ENCODE measurements around the gene IPO4. TPM values are rescaled to one million over a fixed set of nuclear protein-coding genes. Genes with fewer than 3 reads are reported as not detected.

IPO4 gene
- total and polyA plus RNA-seq, 2 experiments from 2014 or later, result 34.2 to 105 TPM

GRCh38 chr14:24167469-24168114 lies 21.0 kb downstream of the IPO4 start:
- no peak for ATAC-seq
- H3K27ac ChIP-seq (ENCODE audit: low read depth), result no peak overlapping the region
- no peak overlapping the region for H3K4me2 ChIP-seq
- no peak overlapping the region for H3K4me3 ChIP-seq
- Mint-ChIP-seq H3K36me3 (ENCODE audit: low read depth) (peaks cover 22% of the 10 kb centered on the region; the same call in 2 of the 3 replicates), H3K4me3 (no peak overlapping the region), H3K9me3 (no peaks in the 10 kb centered on the region), H3K27me3 (ENCODE audit: insufficient read depth, low read depth, poor library complexity) (peaks cover 12% of the 10 kb centered on the region), H3K4me1 (peaks cover 2% of the 10 kb centered on the region; the same call in 1 of the 3 replicates), H3K27ac (no peak overlapping the region)
- H3K9me2 ChIP-seq (ENCODE audit: insufficient read depth), result no peaks in the 10 kb centered on the region
- no peaks in the 10 kb centered on the region for H3K27me3 ChIP-seq (ENCODE audit: insufficient read depth)
- H3F3A ChIP-seq (replicated peaks; ENCODE audit: low read depth), result peaks cover 6% of the 10 kb centered on the region; the same call in 1 of the 2 replicates
- no peak for DNase-seq (ENCODE audit: low spot score)
- 0 out of 2 replicates have a peak, but pooled peaks cover 2% of the 10 kb centered on the region for H3K4me1 ChIP-seq (ENCODE audit: insufficient read depth)
- no peaks in the 10 kb centered on the region for H4K20me1 ChIP-seq (replicated peaks; ENCODE audit: insufficient read depth)
- H3K79me2 ChIP-seq (replicated peaks; ENCODE audit: insufficient read depth), result no peaks in the 10 kb centered on the region
- H3K36me3 ChIP-seq (ENCODE audit: insufficient read depth), result no peaks in the 10 kb centered on the region
- no peak overlapping the region for H2AFZ ChIP-seq
- TF ChIP-seq STAT1 (IDR thresholded peaks at IDR 0.05; ENCODE audit: unreplicated experiment) (no peak), REST (IDR thresholded peaks at IDR 0.05; ENCODE audit: unreplicated experiment) (no peak), ZNF331 (CRISPR knock-in tag; IDR thresholded peaks at IDR 0.05; ENCODE audit: low read depth) (no peak)

DNA sequence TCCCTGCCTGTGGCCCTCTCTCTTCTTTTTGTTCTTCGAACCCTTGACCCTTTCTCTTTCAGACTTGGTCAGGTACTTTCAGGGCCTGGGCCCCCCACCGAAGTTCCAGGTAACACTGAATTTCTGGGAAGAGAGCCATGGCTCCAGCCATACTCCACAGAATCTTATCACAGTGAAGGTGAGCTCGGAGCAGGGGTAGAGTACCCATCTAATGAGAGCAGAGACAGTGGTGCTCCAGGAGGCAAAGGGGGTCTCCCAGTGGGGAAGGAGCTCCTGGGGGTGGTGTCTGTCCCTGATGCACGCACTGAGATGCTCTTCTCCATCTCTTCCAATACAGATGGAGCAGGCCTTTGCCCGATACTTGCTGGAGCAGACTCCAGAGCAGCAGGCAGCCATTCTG lies 22.8 kb downstream of the IPO4 start:
- Histone ChIP-seq H3K27ac (ENCODE audit: low read depth) (no peak overlapping the region), H3K36me3 (ENCODE audit: insufficient read depth) (no peaks in the 10 kb centered on the region), H2AFZ (no peak overlapping the region), H3K9me2 (ENCODE audit: insufficient read depth) (no peaks in the 10 kb centered on the region), H3F3A (replicated peaks; ENCODE audit: low read depth) (0 out of 2 replicates have a peak, but pooled peaks cover 5% of the 10 kb centered on the region), H4K20me1 (replicated peaks; ENCODE audit: insufficient read depth) (no peaks in the 10 kb centered on the region), H3K27me3 (ENCODE audit: insufficient read depth) (no peaks in the 10 kb centered on the region), H3K4me2 (no peak overlapping the region), H3K4me3 (no peak overlapping the region), H3K4me1 (ENCODE audit: insufficient read depth) (peaks cover 8% of the 10 kb centered on the region), H3K79me2 (replicated peaks; ENCODE audit: insufficient read depth) (no peaks in the 10 kb centered on the region)
- Mint-ChIP-seq H3K36me3 (ENCODE audit: low read depth) (peaks cover 26% of the 10 kb centered on the region), H3K27me3 (ENCODE audit: insufficient read depth, low read depth, poor library complexity) (peaks cover 4% of the 10 kb centered on the region), H3K27ac (no peak overlapping the region), H3K4me3 (no peak overlapping the region), H3K4me1 (peaks cover 9% of the 10 kb centered on the region), H3K9me3 (no peaks in the 10 kb centered on the region)
- no peak for DNase-seq (ENCODE audit: low spot score)
- no peak for ATAC-seq
- no peak for TF ChIP-seq ETS1 (IDR thresholded peaks at IDR 0.05)
- no peak for TF ChIP-seq CTCF (conservative IDR thresholded peaks at IDR 0.05; ENCODE audit: low read depth in 2 of 2)
- no peak for TF ChIP-seq REST (IDR thresholded peaks at IDR 0.05; ENCODE audit: unreplicated experiment)
- no peak for TF ChIP-seq STAT1 (IDR thresholded peaks at IDR 0.05; ENCODE audit: unreplicated experiment)
- TF ChIP-seq JUNB (IDR thresholded peaks at IDR 0.05; ENCODE audit: unreplicated experiment), result no peak
- no peak for TF ChIP-seq CREB1 (CRISPR knock-in tag; IDR thresholded peaks at IDR 0.05; ENCODE audit: low read depth)
